Stimulated activated CD4-positive, alpha-beta T cell treated with anti-CD3 and anti-CD28 coated beads, Interleukin-12 subunit alpha, Interleukin-12 subunit beta, amount 100 ng/mL, for 4 hours (primary cell): ENCODE results near the gene MAD1L1.

ENCODE experiments used
- DNase-seq: peaks from one replicate; pipeline ENCODE4 v3.0.0-alpha.2; 2020

Gene MAD1L1

DNA sequence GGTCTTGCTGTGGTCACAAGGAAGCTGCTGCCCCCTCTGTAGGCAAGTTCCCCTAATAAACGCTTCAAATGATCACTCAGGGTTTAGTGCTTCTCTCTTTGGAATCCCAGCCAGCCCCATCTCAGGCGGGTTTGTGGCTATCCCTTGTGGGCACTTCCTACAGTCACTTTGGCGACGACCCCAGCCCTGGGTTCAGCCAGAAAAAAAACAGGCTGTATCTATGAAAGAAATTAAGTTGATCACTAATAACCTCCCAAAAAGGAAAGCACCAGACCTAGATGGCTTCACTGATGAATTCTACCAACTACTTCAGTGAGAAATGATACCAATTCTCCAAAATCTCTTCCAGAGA, 208.2 kb downstream of the MAD1L1 start:
- DNase-seq = no peak

DNA sequence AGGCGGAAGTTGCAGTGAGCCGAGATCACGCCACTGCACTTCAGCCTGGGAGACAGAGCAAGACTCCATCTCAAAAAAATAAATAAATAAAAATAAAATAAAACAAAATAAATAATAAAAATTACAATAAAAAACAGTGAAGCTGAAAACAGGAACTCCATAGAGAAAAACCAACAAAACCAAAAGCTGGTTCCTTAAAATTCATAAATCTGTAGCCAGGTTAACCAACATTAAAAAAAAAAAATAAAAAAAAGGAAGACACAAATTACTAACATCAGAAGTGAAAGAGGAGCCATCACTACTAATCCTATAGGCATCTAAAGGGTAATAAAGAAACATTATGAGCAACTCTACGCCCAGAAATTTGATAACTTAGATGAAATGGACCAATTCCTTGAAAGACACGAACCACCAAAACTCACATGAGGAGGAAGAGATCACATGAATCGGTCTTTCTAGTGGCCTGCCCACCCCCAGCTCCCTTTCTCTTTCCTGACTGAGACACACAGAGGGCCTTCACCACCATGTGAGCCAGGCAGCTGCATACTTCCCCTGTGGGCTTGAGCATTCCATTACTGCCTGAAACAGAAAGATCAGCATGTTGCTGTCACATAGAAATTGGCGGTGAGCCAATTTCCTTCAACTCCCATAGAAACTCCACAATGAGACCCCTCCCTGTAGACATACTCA, 208.7 kb downstream of the MAD1L1 start:
- DNase-seq = no peak

DNA sequence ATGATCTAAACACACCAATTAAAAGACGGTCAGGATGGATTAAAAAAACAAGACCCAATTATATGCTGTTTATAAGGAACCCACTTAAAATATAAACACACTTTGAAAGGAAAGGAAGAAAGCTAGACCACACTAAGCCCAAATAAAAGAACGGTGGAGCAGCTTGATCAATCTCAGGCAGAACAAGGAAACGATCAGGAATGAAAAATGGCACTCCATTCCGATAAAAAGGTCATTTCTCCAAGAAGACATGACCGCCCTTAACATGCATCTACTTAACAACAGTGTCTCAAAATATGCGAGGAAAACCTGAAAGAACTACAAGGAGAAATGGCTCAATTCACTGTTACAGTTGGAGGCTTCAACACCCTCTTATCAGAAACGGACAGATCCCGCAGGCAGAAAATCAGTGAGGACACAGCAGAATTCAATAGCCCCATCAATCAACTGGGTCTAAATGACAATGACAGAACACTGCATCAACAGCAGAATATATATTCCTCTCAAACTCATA, 210.0 kb downstream of the MAD1L1 start:
- DNase-seq = no peak

DNA sequence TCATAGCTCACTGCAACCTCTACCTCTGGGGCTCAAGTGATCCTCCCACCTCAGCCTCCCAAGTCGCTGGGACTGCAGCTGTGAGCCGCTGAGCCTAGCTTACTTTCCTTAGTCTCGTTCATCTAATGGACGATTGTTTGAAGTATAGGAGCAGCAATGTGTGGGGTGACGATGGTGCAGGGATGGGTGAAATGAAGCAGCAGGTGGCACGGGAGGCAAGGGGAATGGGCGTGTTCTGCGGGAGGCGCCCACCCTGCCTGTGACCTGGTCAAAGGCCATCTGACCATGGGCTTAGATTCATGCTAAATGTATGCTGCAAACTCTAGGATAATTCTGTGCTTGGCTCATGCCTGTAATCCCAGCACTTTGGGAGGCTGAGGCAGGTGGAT, 210.7 kb downstream of the MAD1L1 start:
- DNase-seq = no peak

DNA sequence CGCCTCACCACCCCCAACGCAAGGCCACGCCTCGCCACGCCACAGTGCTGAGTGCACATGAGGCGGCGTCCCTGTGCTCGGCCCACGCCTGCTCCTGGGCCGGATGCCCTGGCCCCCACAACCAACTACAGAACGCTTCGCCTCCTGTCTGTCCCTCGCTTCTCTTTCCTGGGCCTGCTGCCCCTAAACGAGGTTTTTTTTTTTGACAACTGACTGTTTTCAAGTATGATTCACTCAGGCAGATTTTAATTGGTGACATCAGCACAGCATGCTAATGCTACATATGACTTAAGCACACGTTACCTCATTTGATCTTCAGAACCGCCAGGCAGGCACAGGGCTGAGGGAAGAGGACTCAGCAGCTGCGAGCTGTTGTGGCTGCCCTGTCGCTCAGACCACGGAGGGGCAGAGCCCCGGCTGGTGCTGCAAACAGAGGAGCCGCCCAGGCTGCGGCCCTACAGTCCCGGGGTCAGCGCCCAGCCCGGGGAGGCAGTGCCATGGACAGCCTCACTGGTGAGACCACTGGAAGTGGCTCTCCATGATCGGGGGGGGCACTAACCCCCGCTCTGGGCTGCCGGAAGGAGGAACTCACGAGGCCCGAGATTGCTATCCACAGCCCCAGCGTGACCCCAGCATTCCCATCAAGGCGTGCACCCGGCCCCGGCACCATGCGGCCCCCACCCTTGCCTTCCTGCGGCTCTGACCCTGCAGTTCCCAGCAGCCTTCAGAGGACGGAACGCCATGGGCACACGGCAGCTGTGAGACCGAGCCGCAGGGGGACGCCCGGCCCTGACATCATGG, 212.8 kb downstream of the MAD1L1 start:
- DNase-seq = peak; percentile 26

DNA sequence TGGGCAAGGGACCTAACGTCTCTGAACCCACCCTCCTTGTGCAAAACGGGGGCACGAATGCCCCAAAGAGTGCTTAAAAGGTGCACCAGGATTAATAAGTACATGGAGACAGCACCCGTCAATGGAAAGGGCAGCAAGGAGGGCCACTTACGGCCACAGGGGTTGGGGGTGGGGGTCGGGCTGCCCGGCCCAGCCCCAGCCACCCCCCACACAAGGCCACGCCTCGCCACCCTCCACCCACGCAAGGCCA, 213.4 kb downstream of the MAD1L1 start:
- no peak for DNase-seq

DNA sequence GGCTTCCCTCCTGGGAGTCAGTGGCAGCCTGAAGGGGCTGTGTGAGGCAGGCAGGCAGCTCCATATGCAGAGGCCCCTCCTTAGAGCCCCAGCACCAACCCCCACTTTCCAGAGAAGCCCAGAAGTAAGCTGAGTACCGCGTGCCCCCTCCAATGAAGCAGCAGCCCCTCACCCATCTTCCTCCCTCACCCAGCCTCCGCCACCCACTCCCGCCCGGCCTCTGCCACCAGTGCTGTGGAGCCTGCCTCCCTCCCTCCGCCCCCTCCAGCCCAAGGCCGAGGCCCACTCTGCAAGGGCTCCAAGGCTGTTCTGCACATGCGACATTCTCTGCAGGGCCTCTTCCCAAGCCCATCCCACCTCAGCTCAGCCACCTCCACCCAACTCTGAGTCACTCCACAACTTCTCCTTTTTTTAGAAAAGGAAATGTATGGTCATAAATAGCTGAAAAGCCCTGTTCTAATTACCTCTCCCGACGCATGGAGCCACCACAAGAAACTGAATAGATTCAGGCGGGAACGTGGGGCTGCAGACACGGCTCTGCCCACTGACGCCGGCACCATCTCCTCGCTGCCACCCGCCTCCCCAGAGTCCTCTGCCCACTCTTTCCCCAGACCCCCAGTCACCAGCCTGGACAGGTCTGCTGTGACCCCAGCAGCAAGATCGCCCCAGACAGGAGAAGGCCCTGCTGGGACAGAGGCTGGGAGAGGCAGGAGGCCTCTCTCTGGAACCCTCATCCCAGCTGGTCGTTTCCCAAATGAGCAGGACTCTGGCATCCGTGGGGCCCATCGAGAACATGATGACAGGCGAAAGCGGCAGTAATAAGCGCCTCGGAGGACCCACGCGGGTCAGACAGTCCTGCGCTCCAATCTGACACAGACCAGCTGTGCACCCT, 213.9 kb downstream of the MAD1L1 start:
- no peak for DNase-seq

DNA sequence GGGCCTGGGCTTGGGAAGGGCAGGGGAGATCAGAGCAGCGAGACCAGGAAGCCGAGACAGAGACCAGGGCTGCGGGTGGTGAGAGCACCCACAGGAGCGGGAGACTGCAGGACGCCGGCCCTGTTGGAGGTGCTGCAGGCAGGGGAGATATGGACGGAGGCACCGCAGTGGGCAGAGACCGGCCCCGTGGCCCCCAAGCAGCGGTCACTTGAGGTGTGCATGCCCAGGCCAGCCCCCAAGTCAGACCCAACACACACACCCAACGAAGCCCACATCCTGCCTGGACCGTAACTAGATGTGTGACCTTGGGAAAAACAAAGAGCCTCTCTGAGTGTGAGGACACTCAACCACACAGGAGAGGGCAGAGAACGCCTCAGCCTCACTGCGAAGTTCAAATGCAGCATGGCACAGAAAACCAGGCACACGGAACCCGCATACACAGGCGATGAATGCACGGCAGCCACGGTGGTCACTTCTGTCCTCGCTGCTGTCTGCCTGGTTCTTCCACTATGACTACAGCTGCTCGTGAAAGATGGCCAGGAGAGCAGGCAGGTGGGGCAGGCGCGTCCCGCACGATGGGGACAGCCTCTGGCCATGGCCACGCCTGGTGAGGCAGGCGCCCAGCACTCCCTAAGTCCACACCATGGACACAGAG, 214.7 kb downstream of the MAD1L1 start:
- no peak for DNase-seq

DNA sequence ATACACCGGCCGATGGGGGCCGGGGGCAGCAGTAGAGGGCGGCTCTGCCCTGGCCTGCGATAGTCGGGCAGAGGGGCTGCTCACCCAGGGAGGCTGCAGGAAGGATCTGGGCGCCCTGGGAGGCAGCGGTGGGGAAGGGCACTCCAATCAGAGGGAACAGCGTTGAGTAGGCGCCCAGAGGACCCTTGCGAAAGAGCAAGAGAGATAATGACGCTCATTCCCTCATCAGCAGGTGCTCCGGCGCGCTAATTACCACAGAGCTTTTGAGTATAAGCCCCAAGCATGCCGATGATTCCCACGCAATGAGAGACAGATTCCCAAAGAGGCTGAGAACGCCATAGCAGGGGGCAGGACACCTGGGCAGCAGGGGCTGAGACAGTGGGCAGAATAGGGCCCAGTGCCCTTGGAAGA, 215.3 kb downstream of the MAD1L1 start:
- DNase-seq = no peak

DNA sequence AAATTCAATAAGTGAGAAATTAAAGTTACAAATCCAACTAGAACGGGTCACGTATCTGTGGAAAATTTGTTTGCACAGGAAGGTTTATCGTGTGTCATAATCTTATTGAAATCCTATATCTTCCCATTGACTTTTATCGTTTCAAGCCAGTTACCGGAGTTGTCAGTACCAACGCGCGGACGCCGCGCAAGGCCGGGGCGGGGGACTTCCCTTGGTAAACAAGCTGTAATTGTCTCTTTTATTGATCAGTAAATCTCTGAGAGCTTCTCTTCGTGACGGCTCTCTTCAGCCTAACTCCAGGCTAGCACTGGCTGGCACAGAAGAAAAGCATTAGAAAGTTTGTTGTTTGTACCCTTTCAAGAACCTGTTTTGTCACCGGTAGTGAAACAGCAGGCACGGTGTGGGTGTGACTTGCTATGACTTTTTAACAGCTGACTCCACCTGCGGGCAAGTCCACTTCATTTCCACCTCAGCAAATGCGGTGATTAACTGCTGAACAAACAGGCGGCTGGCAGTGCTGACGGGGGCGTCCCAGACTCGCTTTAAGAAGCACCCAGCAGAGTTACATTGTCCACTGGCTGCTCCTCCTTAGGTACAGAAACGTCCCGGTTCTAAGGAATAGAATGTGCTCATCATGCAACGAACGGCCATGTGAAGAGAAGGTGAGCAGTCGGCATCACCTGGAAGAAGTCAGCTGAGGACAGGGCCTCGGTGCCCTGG, 215.8 kb downstream of the MAD1L1 start:
- no peak for DNase-seq

DNA sequence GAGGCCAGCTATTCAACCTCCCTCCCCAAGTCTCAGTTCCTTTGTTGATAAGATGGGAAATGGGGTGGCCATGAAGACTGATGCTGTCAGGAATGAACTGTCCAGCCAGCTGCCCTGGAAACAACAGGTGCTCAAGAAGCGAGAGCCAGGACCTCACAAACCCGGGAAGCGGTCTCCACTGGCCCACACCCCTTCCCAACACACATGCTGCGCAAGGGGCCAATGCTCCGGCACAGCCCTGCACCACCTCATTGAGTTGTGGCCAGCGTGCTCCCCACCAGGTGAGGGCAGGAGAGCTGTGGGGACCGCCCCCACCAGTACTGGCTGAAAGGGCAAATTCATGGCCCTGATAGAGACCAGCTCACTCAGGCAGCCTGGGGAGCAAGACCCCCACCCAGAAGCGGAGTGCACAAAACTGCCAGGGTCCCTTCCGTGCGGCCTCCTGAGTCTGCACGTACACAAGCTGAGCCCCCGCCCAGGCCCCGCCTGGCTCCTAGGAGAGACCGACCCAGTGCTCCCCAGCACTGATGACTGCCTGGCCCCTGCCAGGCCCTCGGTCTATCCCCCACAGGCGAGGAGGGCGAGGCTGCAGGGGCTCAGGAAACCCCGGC, 216.6 kb downstream of the MAD1L1 start:
- DNase-seq = no peak

DNA sequence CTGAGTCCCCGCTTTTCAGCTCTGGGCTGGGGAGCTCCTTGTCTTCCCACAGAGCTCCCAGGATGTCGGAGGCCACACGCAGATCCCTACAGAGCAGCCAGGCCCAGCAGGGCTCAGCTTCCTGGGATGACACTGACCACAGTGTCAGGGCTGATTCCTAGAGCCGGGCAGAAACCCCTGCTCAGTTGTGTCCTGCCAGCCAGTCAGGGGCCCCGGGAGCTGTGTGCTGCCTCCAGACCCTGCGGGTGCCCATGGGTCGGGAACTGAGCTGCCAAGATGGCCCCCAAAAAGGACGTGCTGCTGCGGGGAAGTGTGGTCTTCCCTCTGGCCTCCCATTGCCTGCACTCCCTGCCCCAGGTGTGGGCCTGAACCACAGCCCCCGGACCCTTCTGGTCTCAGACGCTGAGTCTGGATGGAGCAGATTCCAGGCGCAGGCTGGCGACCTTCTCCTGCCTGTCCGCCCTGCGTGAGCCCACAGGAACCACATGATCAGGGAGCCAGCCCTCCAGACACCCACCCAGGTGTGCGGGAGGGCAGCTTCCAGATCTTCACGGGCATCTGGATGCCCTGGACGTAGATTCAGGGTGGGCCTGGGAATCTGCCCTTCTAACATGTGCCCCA, 217.4 kb downstream of the MAD1L1 start:
- DNase-seq = no peak

DNA sequence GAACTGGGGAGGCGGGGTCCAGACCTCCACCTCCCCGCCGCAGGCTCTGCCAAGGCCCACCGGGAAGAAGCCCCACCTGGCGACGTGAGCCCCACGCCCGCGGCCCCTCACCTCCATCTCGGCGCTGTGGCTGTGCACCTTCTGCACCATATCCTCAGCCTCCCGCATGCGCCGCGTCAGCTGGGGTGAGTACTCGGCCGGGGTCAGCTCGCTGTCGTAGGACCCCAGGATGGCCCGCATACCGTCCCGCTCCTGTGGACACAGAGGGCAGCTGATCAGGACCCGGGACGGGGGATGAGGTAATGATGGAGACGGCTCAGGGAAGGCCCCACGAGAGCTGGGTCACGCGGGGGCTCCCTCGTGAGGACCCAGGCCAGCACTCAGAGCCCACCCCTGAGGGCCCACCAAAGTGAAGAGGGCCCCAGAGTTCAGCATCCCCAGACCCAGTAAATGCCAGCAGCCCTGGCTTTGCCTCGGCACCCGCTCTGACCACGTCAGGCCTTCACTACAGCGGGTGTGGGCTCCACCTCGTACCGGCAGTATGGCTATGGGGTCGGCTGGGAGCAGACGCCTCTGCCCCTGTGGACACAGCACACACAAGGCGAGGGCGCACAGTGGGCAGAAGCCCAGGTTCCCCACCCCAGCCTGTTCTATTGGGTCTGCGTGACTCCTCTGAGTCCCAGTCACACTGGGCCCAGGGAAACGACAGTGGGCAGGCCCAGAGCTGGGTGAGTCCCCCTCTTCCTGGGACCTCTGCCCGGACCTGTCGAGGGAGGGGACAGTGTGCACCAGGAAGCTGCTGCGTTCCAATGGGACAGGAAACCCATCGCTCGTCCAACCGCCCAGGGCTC, 218.1 kb downstream of the MAD1L1 start:
- no peak for DNase-seq

DNA sequence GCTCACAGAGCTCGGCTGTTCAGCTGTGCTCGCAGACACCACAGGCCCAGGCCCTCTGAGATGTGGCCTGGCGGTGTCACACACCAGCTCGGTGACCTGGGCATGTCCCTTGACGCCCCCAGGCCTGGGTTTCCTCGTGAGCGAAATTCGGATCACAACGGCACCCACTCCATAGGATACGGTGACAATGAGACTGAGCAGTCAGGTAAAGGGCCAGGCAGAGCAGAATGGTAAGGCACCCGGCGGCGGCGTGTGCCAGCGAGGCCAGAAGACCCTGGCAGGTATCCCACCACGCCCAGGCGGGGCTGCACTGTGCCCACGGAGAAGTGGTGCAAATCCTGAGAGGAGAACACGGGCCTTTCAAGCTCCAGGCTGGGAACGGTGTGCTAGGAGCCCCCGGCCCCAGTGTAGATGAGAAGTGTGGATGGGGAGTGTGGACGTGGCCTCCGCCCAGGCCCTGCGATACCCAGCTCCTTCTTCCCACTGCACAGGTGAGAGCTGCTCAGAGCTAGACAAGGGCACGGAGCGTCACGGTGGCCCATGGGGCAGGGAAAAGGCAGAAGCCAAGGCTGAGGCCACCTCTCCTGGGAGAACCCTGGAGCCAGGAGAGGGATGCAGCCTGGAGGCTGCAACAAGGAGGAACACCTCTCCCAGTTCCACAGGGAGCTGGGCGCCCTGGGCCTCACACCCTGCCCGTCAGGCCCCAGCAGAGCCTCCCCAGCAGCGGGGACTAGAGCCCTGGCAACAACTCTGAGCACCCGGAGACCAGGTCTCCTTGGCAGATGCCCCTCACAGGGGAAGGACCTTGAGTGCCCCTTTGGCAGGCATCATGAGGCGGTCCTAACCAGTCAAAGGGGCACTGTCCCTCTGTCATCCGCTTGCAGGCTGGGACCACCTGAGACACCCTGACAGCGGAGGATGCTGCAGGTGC, 219.1 kb downstream of the MAD1L1 start:
- no peak for DNase-seq

DNA sequence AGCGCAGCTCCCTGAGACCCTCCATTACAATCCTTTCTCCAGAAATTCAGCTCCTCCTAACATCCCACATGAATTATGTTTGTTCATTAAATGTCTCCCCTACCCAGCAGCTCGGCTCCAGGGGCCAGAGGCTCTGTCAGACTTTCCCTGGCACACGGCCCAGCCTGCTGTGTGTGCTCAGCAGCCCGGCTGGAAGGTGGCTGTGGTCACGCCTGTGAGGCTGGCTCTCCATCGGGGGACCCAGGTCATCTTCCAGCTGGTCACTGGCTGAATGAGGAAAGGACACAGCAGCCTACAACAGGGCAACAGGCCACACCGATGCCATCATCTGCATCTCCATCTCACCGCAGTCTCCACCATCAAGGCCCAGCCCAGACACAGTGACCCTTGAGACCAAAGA, 219.8 kb downstream of the MAD1L1 start:
- no peak for DNase-seq

DNA sequence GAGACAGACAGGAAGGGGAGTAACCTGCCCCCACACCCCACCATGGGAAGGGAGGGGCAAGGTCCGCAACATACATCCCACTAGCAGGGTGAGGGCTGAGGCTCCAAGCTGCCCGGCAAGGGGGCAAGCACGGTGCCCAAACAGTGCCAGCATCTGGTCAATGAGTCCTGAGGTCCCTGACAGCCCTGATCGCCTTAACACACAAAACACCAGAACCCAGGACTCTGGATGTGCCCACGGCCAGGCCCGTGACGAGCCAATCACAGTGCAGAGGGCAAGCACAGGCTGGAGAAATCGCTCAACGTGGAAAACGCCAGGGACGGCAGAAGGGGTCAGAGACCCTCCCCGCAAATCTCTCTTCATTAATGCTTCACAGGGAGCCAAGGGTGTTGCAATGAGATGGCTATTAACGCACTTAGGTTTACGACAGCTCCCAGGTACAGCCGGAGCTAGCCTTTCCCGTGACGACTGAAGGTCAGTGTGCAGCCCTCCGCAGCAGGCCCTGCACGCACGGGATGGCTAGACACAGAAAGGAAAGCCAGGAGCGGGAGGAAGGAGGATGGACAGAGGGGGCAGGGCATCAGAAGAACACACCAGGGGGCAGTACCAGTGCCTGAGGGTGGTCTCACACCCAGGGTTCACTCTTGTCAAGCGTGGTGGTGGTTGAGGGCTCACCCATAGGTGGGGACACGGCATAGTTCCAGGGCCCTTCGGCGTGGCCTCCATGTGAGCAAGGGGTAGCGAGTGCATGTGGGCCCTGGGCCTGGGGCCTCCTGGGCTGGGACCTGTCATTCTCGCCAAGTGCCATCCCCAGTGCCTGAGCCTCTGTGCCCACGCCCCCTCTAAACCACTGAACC, 220.5 kb downstream of the MAD1L1 start:
- no peak for DNase-seq

DNA sequence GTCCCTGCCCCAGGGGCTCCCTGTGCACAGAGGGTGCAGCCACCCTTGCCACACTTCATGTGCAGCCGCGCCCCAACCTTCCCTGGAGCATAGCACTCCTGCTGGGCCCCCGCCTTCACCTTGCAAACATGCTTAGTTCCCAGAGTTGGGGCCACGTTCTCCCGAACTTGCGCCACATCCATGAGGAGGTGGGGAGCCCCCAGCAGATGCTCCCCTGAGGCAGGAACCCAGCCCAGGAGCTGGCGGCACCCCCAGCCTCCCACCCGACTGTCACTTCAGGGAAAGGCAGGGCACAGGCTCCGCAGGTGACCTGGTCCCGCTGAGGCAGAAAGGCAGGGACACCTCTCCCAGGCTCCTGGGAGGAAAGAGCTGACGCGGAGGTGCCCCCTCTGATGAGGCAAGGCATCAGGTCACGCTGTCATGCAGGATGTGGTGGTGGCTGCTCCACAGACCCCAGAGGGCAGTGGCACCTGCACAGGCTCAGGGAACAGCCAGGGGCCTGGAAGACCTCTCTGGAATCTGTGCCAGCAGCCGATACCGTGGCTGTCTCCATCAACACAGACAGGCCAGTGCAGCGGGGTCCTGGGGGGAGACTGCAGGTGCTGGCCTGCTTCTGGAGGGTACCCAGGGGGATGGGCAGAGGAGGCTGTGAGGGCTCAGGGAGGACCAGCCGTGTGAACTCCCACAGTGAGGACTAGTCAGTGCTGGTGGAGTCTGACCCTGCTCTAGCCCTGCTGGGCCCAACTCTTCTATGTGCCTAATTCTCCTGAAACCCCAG, 221.3 kb downstream of the MAD1L1 start:
- no peak for DNase-seq
